Measurements from ENCODE around the gene DLD.

DLD gene

DNA sequence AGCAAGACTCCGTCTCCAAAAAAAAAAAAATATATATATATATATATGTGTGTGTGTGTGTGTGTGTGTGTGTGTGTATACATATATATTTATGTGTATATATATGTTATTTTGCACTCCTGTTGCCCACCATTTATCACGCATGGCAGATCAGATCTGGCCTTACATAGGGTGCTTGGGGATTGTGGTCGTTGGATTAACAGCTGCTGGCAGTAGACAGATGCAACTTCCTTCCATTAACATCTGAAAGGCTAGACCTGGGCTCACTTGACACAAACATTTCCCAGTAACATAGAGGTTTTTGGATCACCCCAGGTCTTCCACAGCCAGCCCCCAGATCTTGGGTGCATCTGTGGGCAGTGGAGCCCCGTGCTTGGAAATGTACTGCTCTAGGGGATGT, 40.8 kb upstream of the DLD start:
- no peaks in the 10 kb centered on the region for H3K9me3 ChIP-seq
- intact Hi-C loops (cut with DNase I; ENCODE audit: low total_unique reads), result no loop called here
- H3K4me1 ChIP-seq, result no peaks in the 10 kb centered on the region
- no peak for DNase-seq
- H3K27me3 ChIP-seq, result no peaks in the 10 kb centered on the region
- H3K4me3 ChIP-seq, result no peak overlapping the region
- H3K36me3 ChIP-seq, result no peaks in the 10 kb centered on the region
- TF ChIP-seq, protein P1, sequence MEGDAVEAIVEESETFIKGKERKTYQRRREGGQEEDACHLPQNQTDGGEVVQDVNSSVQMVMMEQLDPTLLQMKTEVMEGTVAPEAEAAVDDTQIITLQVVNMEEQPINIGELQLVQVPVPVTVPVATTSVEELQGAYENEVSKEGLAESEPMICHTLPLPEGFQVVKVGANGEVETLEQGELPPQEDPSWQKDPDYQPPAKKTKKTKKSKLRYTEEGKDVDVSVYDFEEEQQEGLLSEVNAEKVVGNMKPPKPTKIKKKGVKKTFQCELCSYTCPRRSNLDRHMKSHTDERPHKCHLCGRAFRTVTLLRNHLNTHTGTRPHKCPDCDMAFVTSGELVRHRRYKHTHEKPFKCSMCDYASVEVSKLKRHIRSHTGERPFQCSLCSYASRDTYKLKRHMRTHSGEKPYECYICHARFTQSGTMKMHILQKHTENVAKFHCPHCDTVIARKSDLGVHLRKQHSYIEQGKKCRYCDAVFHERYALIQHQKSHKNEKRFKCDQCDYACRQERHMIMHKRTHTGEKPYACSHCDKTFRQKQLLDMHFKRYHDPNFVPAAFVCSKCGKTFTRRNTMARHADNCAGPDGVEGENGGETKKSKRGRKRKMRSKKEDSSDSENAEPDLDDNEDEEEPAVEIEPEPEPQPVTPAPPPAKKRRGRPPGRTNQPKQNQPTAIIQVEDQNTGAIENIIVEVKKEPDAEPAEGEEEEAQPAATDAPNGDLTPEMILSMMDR (IDR thresholded peaks at IDR 0.05), result no peak
- H3K27ac ChIP-seq, result no peak overlapping the region

DNA sequence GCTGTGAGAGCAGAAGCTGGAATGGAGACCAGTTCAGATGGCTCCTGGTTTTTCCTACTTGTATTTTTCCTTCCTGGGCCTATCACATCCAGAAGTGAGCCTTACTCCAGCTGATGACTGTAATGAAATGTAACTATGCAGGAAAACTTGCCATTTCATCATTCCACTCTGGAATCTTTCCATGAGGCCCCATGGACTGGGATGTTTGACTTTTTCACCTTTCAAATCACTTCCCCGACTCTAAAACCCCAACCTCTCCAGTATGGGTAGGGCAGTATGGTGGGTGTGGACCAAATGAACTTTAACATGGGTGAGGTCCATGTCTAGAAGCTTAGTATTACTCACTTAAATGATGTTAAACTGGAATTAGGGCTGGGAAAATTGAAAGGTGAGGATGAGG, 40.3 kb upstream of the DLD start:
- H3K27ac ChIP-seq, result no peak overlapping the region
- intact Hi-C loops (cut with DNase I; ENCODE audit: low total_unique reads), result no loop called here
- H3K27me3 ChIP-seq, result no peaks in the 10 kb centered on the region
- TF ChIP-seq, protein P1 (IDR thresholded peaks at IDR 0.05), result no peak
- H3K4me1 ChIP-seq, result no peaks in the 10 kb centered on the region
- no peaks in the 10 kb centered on the region for H3K36me3 ChIP-seq
- H3K4me3 ChIP-seq, result no peak overlapping the region
- no peaks in the 10 kb centered on the region for H3K9me3 ChIP-seq
- DNase-seq, result no peak

DNA sequence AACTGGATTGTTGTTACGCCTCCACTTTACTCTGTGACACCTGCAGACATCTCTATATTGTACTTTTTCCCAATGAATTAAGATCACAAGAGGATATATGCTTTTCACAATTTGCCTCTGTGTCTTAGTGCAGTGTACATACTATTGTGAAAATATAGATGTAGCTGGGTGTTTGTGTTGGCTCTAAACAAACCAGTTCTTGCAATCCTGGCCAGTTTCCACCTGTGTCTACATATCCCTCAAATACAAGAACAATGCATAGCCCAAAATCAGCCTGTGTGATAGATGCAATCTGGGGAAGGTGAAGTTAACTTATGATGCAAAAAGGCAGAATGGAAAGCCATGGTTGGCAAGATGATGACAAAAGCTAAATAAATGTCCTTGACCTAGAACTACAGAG, 36.5 kb upstream of the DLD start:
- DNase-seq, result no peak
- H3K27ac ChIP-seq, result no peak overlapping the region
- TF ChIP-seq, protein P1 (IDR thresholded peaks at IDR 0.05), result no peak
- H3K4me3 ChIP-seq, result no peak overlapping the region
- no peaks in the 10 kb centered on the region for H3K9me3 ChIP-seq
- H3K36me3 ChIP-seq, result no peaks in the 10 kb centered on the region
- no peaks in the 10 kb centered on the region for H3K27me3 ChIP-seq
- no peaks in the 10 kb centered on the region for H3K4me1 ChIP-seq
- intact Hi-C loops (cut with DNase I; ENCODE audit: low total_unique reads), result no loop called here

DNA sequence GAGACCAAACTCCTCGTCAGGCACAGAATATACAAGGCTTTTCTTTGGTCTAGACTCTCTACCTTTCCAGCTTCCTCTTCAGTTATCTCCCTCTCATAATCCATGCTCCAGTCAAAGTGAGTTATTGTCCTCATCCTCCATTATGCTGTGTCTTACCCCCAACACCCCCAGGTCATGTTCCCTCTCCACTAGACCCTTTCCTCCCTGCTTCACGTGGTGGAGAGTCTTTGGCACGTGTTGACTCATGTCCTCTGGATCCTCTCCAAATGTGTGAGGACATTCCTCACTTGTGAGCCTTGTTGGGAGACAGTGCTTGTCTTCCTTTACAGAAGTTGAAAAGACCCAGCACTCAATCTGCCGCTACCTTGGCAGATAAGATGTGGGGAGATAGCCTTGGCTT, 36.0 kb upstream of the DLD start:
- Histone ChIP-seq H3K4me1 (no peaks in the 10 kb centered on the region), H3K9me3 (no peaks in the 10 kb centered on the region), H3K27ac (no peak overlapping the region), H3K27me3 (no peaks in the 10 kb centered on the region), H3K4me3 (no peak overlapping the region), H3K36me3 (no peaks in the 10 kb centered on the region)
- intact Hi-C loops (cut with DNase I; ENCODE audit: low total_unique reads), result no loop called here
- TF ChIP-seq, protein P1 (IDR thresholded peaks at IDR 0.05), result no peak
- DNase-seq, result no peak

DNA sequence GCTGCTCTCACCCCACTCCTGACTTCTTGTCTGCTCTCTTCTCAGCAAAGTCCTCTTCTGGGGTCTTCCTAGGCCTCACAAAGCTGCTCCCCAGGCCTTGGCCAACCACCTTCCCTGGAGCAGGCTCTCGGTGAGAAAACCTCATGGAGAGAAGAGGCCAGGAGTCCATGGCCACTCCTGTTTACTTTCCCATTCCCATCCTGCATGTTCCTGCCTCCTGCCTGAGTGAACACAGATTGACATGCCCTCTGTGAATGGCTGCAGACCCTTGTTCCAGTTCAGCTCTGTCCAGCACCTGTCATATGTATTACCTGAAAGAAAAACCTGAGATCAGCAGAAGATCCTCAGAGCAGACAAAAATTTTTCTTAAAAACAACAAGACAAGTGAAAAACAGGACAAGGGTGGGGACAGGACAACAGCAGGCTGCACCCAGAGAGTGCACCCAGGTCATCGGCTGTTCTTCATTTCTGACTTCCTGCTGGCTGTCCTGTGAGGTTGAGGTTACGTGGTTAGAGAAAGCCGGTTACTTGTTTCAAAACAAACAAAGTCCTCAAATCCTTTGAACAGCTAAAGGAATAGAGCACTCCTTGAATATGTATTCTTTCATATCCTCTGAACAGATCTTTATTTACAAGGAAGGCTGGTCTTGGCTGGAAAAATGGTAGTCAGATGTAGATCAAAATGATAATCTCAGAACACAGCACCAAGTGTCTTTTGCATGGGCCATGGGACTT, 34.0 kb upstream of the DLD start:
- Histone ChIP-seq H3K27ac (no peak overlapping the region), H3K4me1 (no peaks in the 10 kb centered on the region), H3K9me3 (no peaks in the 10 kb centered on the region), H3K4me3 (no peak overlapping the region), H3K27me3 (no peaks in the 10 kb centered on the region), H3K36me3 (no peaks in the 10 kb centered on the region)
- DNase-seq, result no peak
- intact Hi-C loops (cut with DNase I; ENCODE audit: low total_unique reads), result no loop called here
- TF ChIP-seq, protein P1 (IDR thresholded peaks at IDR 0.05), result no peak

DNA sequence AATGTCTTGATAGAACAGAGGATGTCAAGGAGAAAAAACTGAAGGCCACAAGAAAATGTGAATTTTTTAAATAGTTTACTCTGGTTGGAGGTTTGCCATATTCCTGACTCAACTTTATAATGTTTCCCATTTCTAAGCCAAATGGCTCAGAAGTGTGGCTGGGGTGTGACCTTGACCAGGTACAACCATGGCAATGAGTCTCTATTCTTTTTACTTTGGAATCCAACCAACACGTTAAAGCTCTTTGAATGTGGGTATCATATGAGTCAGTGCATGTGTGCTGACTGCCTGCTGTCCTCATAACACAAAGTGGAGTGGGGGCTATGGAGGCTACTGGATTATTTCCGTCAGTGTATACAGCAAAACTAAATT, 33.5 kb upstream of the DLD start:
- Histone ChIP-seq H3K27ac (no peak overlapping the region), H3K9me3 (no peaks in the 10 kb centered on the region), H3K4me3 (no peak overlapping the region), H3K4me1 (no peaks in the 10 kb centered on the region), H3K36me3 (no peaks in the 10 kb centered on the region), H3K27me3 (no peaks in the 10 kb centered on the region)
- TF ChIP-seq, protein P1 (IDR thresholded peaks at IDR 0.05), result no peak
- DNase-seq, result no peak
- intact Hi-C loops (cut with DNase I; ENCODE audit: low total_unique reads), result no loop called here
